ACC112 (cell line): ENCODE results near the gene F12.
A peak's percentile ranks its signal among the peaks of the same experiment; 100 is the strongest.

Source experiments
- H2AFZ ChIP-seq: fragments of 200-600 bp; sonication (generic); one replicate; pipeline ENCODE4 v1.6.0; 2017; ENCODE audit warnings: antibody characterized with exemption, low read length; ENCODE audit not compliant: unreplicated experiment
- H3K27ac ChIP-seq: fragments of 200-600 bp; sonication (generic); 2 replicates; pipeline ENCODE4 v1.5.1; 2014; ENCODE audit warnings: low read depth, mild to moderate bottlenecking, antibody characterized with exemption, low read length, moderate library complexity
- H3K27me3 ChIP-seq: fragments of 200-600 bp; sonication (generic); 2 replicates; pipeline ENCODE4 v1.6.1; 2014; ENCODE audit warnings: mild to moderate bottlenecking, antibody characterized with exemption, low read length, moderate library complexity, mixed read lengths; ENCODE audit not compliant: insufficient read depth
- H3K36me3 ChIP-seq: fragments of 200-600 bp; sonication (generic); 2 replicates; pipeline ENCODE4 v1.6.1; 2016; ENCODE audit warnings: mild to moderate bottlenecking, antibody characterized with exemption, low read length, moderate library complexity, mixed read lengths; ENCODE audit not compliant: insufficient read depth
- H3K4me1 ChIP-seq: fragments of 200-600 bp; sonication (generic); one replicate; pipeline ENCODE4 v1.6.1; 2016; ENCODE audit warnings: low read length, mixed read lengths; ENCODE audit not compliant: insufficient read depth, unreplicated experiment, control insufficient read depth
- H3K4me3 ChIP-seq: fragments of 200-600 bp; sonication (generic); 2 replicates; pipeline ENCODE4 v1.5.1; 2014; ENCODE audit warnings: mild to moderate bottlenecking, low read depth, low read length
- H3K79me2 ChIP-seq: fragments of 200-600 bp; sonication (generic); one replicate; pipeline ENCODE4 v1.6.0; 2016; ENCODE audit warnings: low read length; ENCODE audit not compliant: control insufficient read depth, unreplicated experiment, insufficient read depth

Gene F12

GRCh38 chr5:177371120-177372033 lies 38.0 kb downstream of the F12 start:
- no peaks in the 10 kb centered on the region for H3K36me3 ChIP-seq
- H3K4me1 ChIP-seq = peaks cover 19% of the 10 kb centered on the region
- H3K27me3 ChIP-seq = no peaks in the 10 kb centered on the region
- peak overlapping the region; percentile 46 for H2AFZ ChIP-seq
- no peak overlapping the region for H3K27ac ChIP-seq
- peak overlapping the region; percentile 72 for H3K4me3 ChIP-seq
- no peaks in the 10 kb centered on the region for H3K79me2 ChIP-seq

- H3K79me2 ChIP-seq = no peaks in the 10 kb centered on the region
- H3K4me3 ChIP-seq = no peak overlapping the region
- no peaks in the 10 kb centered on the region for H3K36me3 ChIP-seq
- H3K4me1 ChIP-seq = peaks cover 20% of the 10 kb centered on the region
- no peak overlapping the region for H2AFZ ChIP-seq
- no peak overlapping the region for H3K27ac ChIP-seq
- no peaks in the 10 kb centered on the region for H3K27me3 ChIP-seq
Observed at GRCh38 chr5:177370488-177371119, 38.8 kb downstream of the F12 start.

- H2AFZ ChIP-seq = no peak overlapping the region
- no peak overlapping the region for H3K4me3 ChIP-seq
- no peaks in the 10 kb centered on the region for H3K79me2 ChIP-seq
- peaks cover 20% of the 10 kb centered on the region for H3K4me1 ChIP-seq
- H3K36me3 ChIP-seq = no peaks in the 10 kb centered on the region
- H3K27me3 ChIP-seq = no peaks in the 10 kb centered on the region
- H3K27ac ChIP-seq = no peak overlapping the region
Observed at GRCh38 chr5:177369645-177370440, 39.5 kb downstream of the F12 start.

DNA sequence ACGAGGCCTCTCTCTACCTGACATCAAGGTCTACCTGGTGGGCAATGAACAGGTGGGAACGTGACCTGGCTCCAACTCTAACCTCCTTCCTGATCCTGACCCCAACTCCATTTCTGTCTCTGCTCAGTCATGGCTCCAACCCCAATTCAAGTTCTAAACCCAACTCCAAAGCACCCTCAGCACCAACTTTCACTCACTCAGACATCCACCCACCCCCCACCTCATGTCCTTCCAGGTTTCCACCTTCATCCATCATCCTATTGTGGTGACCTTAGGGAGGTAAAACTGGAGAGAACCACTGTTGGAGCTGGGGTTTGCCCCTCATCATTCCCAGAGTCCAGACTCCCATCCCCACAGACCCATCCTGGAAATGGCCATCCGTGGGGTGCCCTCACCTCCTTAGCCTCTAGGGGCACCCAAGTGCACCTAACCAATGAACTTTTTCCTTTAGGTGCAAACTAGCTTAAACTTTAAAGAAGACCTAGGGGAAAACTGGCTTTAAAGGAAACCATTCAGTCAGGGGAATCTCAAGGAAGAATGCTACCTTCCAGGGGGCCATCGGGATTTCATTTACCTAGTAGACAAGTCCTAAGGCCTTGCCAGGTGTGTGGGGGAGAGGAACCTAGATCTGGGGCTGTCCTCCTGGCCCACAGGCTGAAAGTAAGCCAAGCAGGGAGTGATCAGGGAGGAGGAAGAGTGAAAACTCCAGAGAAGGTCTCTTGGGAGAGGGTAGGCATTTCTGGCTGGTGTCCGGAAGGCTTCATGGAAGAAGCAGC lies 40.3 kb downstream of the F12 start:
- Histone ChIP-seq H3K79me2 (no peaks in the 10 kb centered on the region), H3K27ac (no peak overlapping the region), H3K4me3 (no peak overlapping the region), H3K36me3 (no peaks in the 10 kb centered on the region), H3K4me1 (peaks cover 26% of the 10 kb centered on the region), H3K27me3 (no peaks in the 10 kb centered on the region), H2AFZ (no peak overlapping the region)

- Histone ChIP-seq H3K4me1 (peaks cover 27% of the 10 kb centered on the region), H3K27me3 (no peaks in the 10 kb centered on the region), H3K4me3 (peak overlapping the region; percentile 74), H3K27ac (no peak overlapping the region), H2AFZ (no peak overlapping the region), H3K36me3 (no peaks in the 10 kb centered on the region), H3K79me2 (no peaks in the 10 kb centered on the region)
Observed at GRCh38 chr5:177367981-177368868, 41.1 kb downstream of the F12 start.

DNA sequence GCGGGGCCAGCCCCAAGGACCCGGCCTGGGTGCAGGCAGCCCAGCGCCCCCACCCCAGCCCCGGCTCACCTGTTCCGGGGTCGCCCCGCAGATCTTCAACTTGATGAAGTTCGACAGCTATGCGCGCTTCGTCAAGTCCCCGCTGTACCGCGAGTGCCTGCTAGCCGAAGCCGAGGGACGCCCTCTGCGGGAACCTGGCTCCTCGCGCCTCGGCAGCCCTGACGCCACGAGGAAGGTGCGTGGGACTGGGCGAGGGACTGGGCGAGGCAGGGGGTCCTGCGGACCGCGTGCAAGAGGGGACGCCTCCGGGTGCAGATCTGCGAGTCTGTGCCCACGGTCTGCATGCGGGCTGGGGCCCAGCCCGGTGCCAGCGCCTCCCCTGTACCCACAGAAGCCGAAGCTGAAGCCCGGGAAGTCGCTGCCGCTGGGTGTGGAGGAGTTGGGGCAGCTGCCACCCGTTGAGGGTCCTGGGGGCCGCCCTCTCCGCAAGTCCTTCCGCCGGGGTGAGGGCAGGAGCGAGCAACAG lies 42.0 kb downstream of the F12 start:
- no peaks in the 10 kb centered on the region for H3K27me3 ChIP-seq
- H3K27ac ChIP-seq = no peak overlapping the region
- H3K79me2 ChIP-seq = no peaks in the 10 kb centered on the region
- peak overlapping the region; percentile 80 for H2AFZ ChIP-seq
- no peaks in the 10 kb centered on the region for H3K36me3 ChIP-seq
- H3K4me1 ChIP-seq = peaks cover 27% of the 10 kb centered on the region
- peak overlapping the region; percentile 74 for H3K4me3 ChIP-seq

DNA sequence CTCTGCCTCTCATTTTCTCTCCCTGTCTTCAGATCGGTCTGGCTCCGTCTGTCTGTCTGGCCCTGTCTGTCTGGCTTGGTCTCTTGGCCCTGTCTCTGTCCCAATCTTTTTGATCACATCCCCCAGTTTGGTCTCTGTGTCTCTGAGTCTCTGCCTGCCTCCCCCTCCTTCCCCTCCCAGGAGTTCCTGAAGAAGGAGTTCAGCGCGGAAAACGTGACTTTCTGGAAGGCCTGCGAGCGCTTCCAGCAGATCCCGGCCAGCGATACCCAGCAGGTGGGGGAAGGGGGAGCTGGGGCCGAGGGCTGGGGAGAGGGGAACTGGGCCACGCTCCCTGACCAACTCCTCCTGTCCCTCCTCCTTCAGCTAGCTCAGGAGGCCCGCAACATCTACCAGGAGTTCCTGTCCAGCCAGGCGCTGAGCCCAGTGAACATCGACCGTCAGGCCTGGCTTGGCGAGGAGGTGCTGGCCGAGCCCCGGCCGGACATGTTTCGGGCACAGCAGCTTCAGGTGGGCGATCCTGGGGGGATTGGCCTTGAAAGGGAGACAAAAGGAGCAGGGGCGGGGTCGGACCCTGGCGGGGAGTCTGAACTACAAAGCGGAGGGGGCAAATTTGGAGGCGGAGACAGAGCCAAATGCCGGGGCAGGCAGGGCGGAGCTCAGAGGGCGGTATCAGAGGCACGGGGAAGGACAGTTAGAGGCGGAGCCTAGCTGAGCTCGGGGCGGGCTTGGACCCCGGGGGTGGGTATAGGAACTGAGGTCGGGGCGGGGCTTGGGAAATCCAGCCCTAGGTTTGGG lies 42.6 kb downstream of the F12 start:
- Histone ChIP-seq H3K4me3 (peak overlapping the region; percentile 74), H2AFZ (peak overlapping the region; percentile 86), H3K36me3 (no peaks in the 10 kb centered on the region), H3K4me1 (peaks cover 22% of the 10 kb centered on the region), H3K27ac (no peak overlapping the region), H3K79me2 (no peaks in the 10 kb centered on the region), H3K27me3 (no peaks in the 10 kb centered on the region)

DNA sequence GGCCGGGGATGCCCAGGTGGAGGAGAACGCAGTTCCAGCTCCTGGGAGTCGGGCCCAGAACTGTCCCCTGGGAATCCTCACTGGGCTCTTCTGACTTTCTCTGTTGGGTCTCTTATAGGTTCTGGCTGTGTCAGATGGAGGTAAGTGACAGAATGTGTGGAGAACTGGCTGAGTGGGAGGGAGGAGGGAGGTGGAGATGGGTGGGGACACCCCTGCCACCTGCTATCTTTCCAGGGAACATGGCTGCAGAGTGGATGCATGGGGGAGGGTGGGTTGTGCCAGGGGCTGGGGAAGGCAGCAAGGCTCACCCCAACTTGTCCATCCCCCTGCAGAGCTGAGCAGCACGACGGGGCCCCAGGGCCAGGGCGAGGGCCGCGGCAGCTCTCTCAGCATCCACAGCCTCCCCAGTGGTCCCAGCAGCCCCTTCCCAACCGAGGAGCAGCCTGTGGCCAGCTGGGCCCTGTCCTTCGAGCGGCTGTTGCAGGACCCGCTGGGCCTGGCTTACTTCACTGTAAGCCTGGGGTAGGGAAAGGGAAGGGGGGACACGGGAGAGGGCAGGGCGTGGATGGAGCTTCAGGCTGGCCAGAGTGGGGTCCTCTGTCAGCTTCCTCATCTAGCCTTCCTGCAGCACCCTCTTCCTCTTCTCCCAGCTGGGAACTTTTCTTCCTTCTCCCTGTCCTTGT lies 43.4 kb downstream of the F12 start:
- Histone ChIP-seq H2AFZ (no peak overlapping the region), H3K4me3 (peak overlapping the region; percentile 74), H3K79me2 (no peaks in the 10 kb centered on the region), H3K36me3 (no peaks in the 10 kb centered on the region), H3K27ac (no peak overlapping the region), H3K27me3 (no peaks in the 10 kb centered on the region), H3K4me1 (peaks cover 19% of the 10 kb centered on the region)
